Measurements from ENCODE around the gene RAG2. TPM values are rescaled to one million over a fixed set of nuclear protein-coding genes. Genes with fewer than 3 reads are reported as not detected.

The RAG2 gene
- total RNA-seq, 4 donors from 2014 or later = 1.6 TPM; not detected in 3

- Histone ChIP-seq H3K4me1 (no peaks in the 10 kb centered on the region), H3K27ac (no peak overlapping the region), H3K9me3 (no peaks in the 10 kb centered on the region), H3K4me3 (no peak overlapping the region), H3K27me3 (no peaks in the 10 kb centered on the region), H3K36me3 (no peaks in the 10 kb centered on the region)
- no peak for DNase-seq
- intact Hi-C loops (cut with DNase I; ENCODE audit: low total_unique reads) = no loop called here
- TF ChIP-seq POLR2A (IDR thresholded peaks at IDR 0.05) (no peak), CTCF (IDR thresholded peaks at IDR 0.05) (no peak)
Measured at GRCh38 chr11:36609383-36609782, 11.3 kb upstream of the RAG2 start.

- intact Hi-C loops (cut with DNase I; ENCODE audit: low total_unique reads) = no loop called here
- H3K27ac ChIP-seq = no peak overlapping the region
- H3K4me3 ChIP-seq = no peak overlapping the region
- no peak for DNase-seq
- no peaks in the 10 kb centered on the region for H3K9me3 ChIP-seq
- no peaks in the 10 kb centered on the region for H3K36me3 ChIP-seq
- no peaks in the 10 kb centered on the region for H3K27me3 ChIP-seq
- no peak for TF ChIP-seq POLR2A (IDR thresholded peaks at IDR 0.05)
- no peaks in the 10 kb centered on the region for H3K4me1 ChIP-seq
Measured at GRCh38 chr11:36608491-36609199, 10.6 kb upstream of the RAG2 start.

- Histone ChIP-seq H3K36me3 (no peaks in the 10 kb centered on the region), H3K4me1 (no peaks in the 10 kb centered on the region), H3K27me3 (no peaks in the 10 kb centered on the region), H3K4me3 (no peak overlapping the region), H3K27ac (no peak overlapping the region), H3K9me3 (no peaks in the 10 kb centered on the region)
- intact Hi-C loops (cut with DNase I; ENCODE audit: low total_unique reads) = no loop called here
- DNase-seq = no peak
- TF ChIP-seq CTCF (IDR thresholded peaks at IDR 0.05) = no peak
- TF ChIP-seq POLR2A (IDR thresholded peaks at IDR 0.05) = no peak
Measured at GRCh38 chr11:36605221-36606216, 7.5 kb upstream of the RAG2 start.

- Histone ChIP-seq H3K4me1 (no peaks in the 10 kb centered on the region), H3K36me3 (no peaks in the 10 kb centered on the region), H3K27me3 (no peaks in the 10 kb centered on the region), H3K4me3 (no peak overlapping the region), H3K9me3 (no peaks in the 10 kb centered on the region), H3K27ac (no peak overlapping the region)
- intact Hi-C loops (cut with DNase I; ENCODE audit: low total_unique reads) = no loop called here
- no peak for DNase-seq
- TF ChIP-seq CTCF (IDR thresholded peaks at IDR 0.05) (no peak), POLR2A (IDR thresholded peaks at IDR 0.05) (no peak)
Measured at GRCh38 chr11:36602135-36602534, 4.1 kb upstream of the RAG2 start.

- no peaks in the 10 kb centered on the region for H3K36me3 ChIP-seq
- no peaks in the 10 kb centered on the region for H3K9me3 ChIP-seq
- no peak for TF ChIP-seq POLR2A (IDR thresholded peaks at IDR 0.05)
- no peak for TF ChIP-seq CTCF (IDR thresholded peaks at IDR 0.05)
- H3K4me3 ChIP-seq = no peak overlapping the region
- no peaks in the 10 kb centered on the region for H3K4me1 ChIP-seq
- no peak overlapping the region for H3K27ac ChIP-seq
- intact Hi-C loops (cut with DNase I; ENCODE audit: low total_unique reads) = no loop called here
- DNase-seq = no peak
- no peaks in the 10 kb centered on the region for H3K27me3 ChIP-seq
Measured at GRCh38 chr11:36601155-36601554, 3.1 kb upstream of the RAG2 start.
